HG03439 (cell line): ENCODE results near the gene MRM3.
"Not testable (repeated sequence)": the region's sequence is repeated elsewhere in the genome, so short reads cannot be mapped to it uniquely, and the experiment has no call there.

Source experiments
- ATAC-seq: cut with Tn5 transposase; IDR thresholded peaks from one replicate; pipeline ENCODE4 v1.9.1; 2021; ENCODE audit warnings: mild to moderate bottlenecking, moderate library complexity; ENCODE audit not compliant: unreplicated experiment

Gene MRM3

GRCh38 chr17:781805-782731, at the start of gene MRM3, which contains the start of gene GLOD4:
Gene MRM3, plus strand, starts transcription at chr17:782353. Its CDS starts 26 bp downstream, at chr17:782379.
Gene GLOD4, minus strand, starts transcription at chr17:782280. Its CDS starts 25 bp downstream, at chr17:782255.
- ATAC-seq = peak; percentile 82

- no peak for ATAC-seq
Measured at GRCh38 chr17:732902-733720, 49.0 kb upstream of the MRM3 start.

GRCh38 chr17:733743-734142, 48.4 kb upstream of the MRM3 start:
- no peak for ATAC-seq

- no peak for ATAC-seq
Measured at GRCh38 chr17:737561-738113, 44.5 kb upstream of the MRM3 start.

- ATAC-seq = peak; percentile 76
Measured at GRCh38 chr17:740240-741017, 41.7 kb upstream of the MRM3 start.

GRCh38 chr17:742147-742793, 39.9 kb upstream of the MRM3 start:
- ATAC-seq = no peak

GRCh38 chr17:743139-743538, 39.0 kb upstream of the MRM3 start:
- no peak for ATAC-seq

- ATAC-seq = no peak
Measured at GRCh38 chr17:744937-745336, 37.2 kb upstream of the MRM3 start.

- no peak for ATAC-seq
Measured at GRCh38 chr17:745406-745805, 36.7 kb upstream of the MRM3 start.

- ATAC-seq = no peak
Measured at GRCh38 chr17:746181-746580, 36.0 kb upstream of the MRM3 start.

GRCh38 chr17:746783-747629, 35.1 kb upstream of the MRM3 start:
- no peak for ATAC-seq

GRCh38 chr17:748604-749003, 33.5 kb upstream of the MRM3 start:
- not testable (repeated sequence) for ATAC-seq

GRCh38 chr17:749359-749758, 32.8 kb upstream of the MRM3 start:
- ATAC-seq = not testable (repeated sequence)

- ATAC-seq = no peak
Measured at GRCh38 chr17:750431-751037, 31.6 kb upstream of the MRM3 start.

GRCh38 chr17:751269-752001, 30.7 kb upstream of the MRM3 start:
- ATAC-seq = peak; percentile 31

GRCh38 chr17:752002-752619, 30.0 kb upstream of the MRM3 start, which contains the start of gene GEMIN4:
Gene GEMIN4, minus strand, starts transcription at chr17:752264. Its CDS starts 122 bp downstream, at chr17:752142.
- peak; percentile 82 for ATAC-seq

- ATAC-seq = no peak
Measured at GRCh38 chr17:752620-753219, 29.4 kb upstream of the MRM3 start.
